SH-SY5Y (cell line): ENCODE data around the gene RNF214.

Experiments
- GATA2 ChIP-seq: IDR thresholded peaks from 2 replicates; pipeline ENCODE4 v1.6.1; 2011; ENCODE audit warnings: mild to moderate bottlenecking, low read depth, low read length
- GATA3 ChIP-seq: IDR thresholded peaks from 2 replicates; pipeline ENCODE4 v1.6.1; 2011; ENCODE audit warnings: low read depth, mild to moderate bottlenecking, low read length, moderate library complexity

DNA sequence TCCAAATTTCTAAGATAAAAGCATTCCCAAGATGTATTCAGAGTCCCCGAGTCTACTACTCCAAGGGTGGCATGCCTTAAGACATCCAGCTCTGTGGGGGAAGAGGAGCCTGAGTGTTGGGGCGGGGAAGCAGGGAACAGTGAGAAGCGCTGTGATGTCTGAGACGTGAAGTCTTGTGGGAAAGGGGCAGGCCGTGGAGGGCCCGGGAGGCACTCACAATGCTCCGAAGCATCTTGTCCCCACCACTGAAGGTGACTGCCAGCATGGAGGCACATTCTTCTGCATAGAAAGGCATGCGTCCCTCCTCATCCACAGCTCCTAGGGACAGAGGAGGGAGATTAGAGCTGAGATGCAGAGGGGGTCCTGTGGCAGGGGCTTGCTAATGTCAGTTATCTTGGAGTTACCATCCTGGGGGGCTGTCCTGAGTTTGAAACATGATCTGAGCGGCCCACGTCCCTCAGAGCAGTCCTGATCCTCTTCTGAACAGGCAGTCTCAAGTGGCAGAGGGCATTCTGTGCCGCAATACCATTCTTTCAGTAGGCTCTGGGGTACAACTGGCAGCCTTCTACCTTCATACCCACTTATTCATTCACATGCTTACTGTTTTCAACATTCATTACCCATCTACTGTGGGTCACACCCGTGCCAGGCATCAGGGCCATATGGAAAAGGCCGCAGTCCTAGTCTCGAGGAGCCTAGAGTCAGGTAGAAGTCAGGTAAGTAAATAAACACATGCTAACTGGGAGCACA, 9.3 kb upstream of the RNF214 start:
- no peak for TF ChIP-seq GATA2
- TF ChIP-seq GATA3: no peak
